WTC11 (cell line): Measurements from ENCODE around the gene PHF1. TPM values are rescaled to one million over a fixed set of nuclear protein-coding genes. Genes with fewer than 3 reads are reported as not detected.
A peak's percentile ranks its signal among the peaks of the same experiment; 100 is the strongest.
"Not testable (repeated sequence)": the region's sequence is repeated elsewhere in the genome, so short reads cannot be mapped to it uniquely, and the experiment has no call there.

Source experiments
- ATAC-seq: fragments of 200-7000 bp; cut with Tn5 transposase; 2 replicates; pipeline ENCODE4 v1.10.0; 2021; ENCODE audit warnings: mild to moderate bottlenecking, moderate library complexity
- Bru-seq: library from RNA; stranded (reverse); fragments of 400-500 nt; gene quantifications from one replicate; lab custom pipeline; 2021; lab: Mats Ljungman, UMichigan
- CTCF ChIA-PET: fragments of 300-600 bp; sonication (Branson Sonifier 250); formaldehyde crosslinking; loops from one replicate; lab custom pipeline; 2021; ENCODE audit warnings: antibody characterized with exemption; lab: Charles Lee
- POLR2A ChIA-PET: fragments of 350-600 bp; sonication (Branson Sonifier 250); formaldehyde crosslinking; loops from one replicate; lab custom pipeline; 2021; ENCODE audit warnings: antibody characterized with exemption; lab: Charles Lee
- DNase-seq: peaks from one replicate; pipeline ENCODE4 v3.0.0; 2021; ENCODE audit warnings: low spot score
- H3K27ac Mint-ChIP-seq: 2 replicates; pipeline ENCODE4 v1.8.0; 2021; ENCODE audit warnings: mixed read lengths
- H3K27me3 Mint-ChIP-seq: 2 replicates; pipeline ENCODE4 v1.8.0; 2021; ENCODE audit warnings: low read depth, mild to moderate bottlenecking, moderate library complexity, mixed read lengths
- H3K36me3 Mint-ChIP-seq: 2 replicates; pipeline ENCODE4 v1.8.0; 2021; ENCODE audit warnings: mixed read lengths
- H3K4me1 Mint-ChIP-seq: 2 replicates; pipeline ENCODE4 v1.8.0; 2022; ENCODE audit warnings: mixed read lengths
- H3K4me3 Mint-ChIP-seq: 2 replicates; pipeline ENCODE4 v1.8.0; 2021; ENCODE audit warnings: mild to moderate bottlenecking, moderate library complexity, mixed read lengths
- H3K9me3 Mint-ChIP-seq: 2 replicates; pipeline ENCODE4 v1.8.0; 2021; ENCODE audit warnings: mixed read lengths
- HMGXB4 ChIP-seq: sonication (generic); formaldehyde crosslinking; IDR thresholded peaks from 2 replicates; pipeline ENCODE4 v1.8.1; 2023; ENCODE audit warnings: mild to moderate bottlenecking, moderate library complexity, missing genetic modification reagents
- ZSCAN18 ChIP-seq: fragments of 250-450 bp; sonication (Bioruptor Pico); IDR thresholded peaks from 2 replicates; pipeline ENCODE4 v2.1.2; 2022; ENCODE audit warnings: mild to moderate bottlenecking, moderate library complexity
- long read RNA-seq, 3 experiments: library from RNA in 1 of 3; library from capped mRNA in 1 of 3; library from polyadenylated mRNA in 1 of 3; unstranded in 2 of 3; stranded (forward) in 1 of 3; transcript quantifications; one replicate each; pipeline ENCODE4 v2.0.0, GENCODE V29; 2021
- total RNA-seq: library from RNA; stranded (reverse); gene quantifications from 3 replicates; pipeline ENCODE4 v1.2.3, GENCODE V29; 2021
- TF ChIP-seq, protein P1 (sequence below): sonication (generic); formaldehyde crosslinking; IDR thresholded peaks from 2 replicates; pipeline ENCODE4 v1.8.1; 2022; ENCODE audit warnings: mild to moderate bottlenecking, moderate library complexity, missing genetic modification reagents

Gene PHF1
- 60.0 to 63.6 TPM (median 60.2 TPM) in 3 replicates for total RNA-seq
- Bru-seq, nascent RNA, result percentile 69 among the genes with signal in this experiment
- long read RNA-seq, experiment 1, transcript PHF1-202 (15 exons, 2,330 nt), result major isoform, 10 of 75 reads
- long read RNA-seq, experiment 1, partial matches to known transcripts, result 23 of 75 reads
- long read RNA-seq, experiment 1, other reads (novel, unspliced or antisense), result 40 of 75 reads
- long read RNA-seq, experiment 2, transcript PHF1-202 (15 exons, 2,330 nt), result major isoform, 11 of 44 reads
- long read RNA-seq, experiment 2, partial matches to known transcripts, result 11 of 44 reads
- long read RNA-seq, experiment 2, other reads (novel, unspliced or antisense), result 19 of 44 reads
- long read RNA-seq, experiment 3, partial matches to known transcripts, result 0 of 4 reads
- long read RNA-seq, experiment 3, other reads (novel, unspliced or antisense), result 3 of 4 reads

- Mint-ChIP-seq H3K9me3 (no peaks in the 10 kb centered on the region), H3K4me1 (peaks cover 29% of the 10 kb centered on the region), H3K27me3 (no peaks in the 10 kb centered on the region)
- CTCF ChIA-PET, result interaction anchor here (0.6 to 2.1 kb wide), 11 partner anchors 8 to 1548 kb away, joined by 3 to 17 read pairs (median 4); partner anchors contain the start of genes B3GALT4, NEU1, SYNGAP1 and ZBTB22
- ATAC-seq, result no peak; the same call in 1 of the 2 replicates
- DNase-seq, result peak; percentile 47
- TF ChIP-seq HMGXB4 (CRISPR knock-in tag), result peak; percentile 36; the same call in 1 of the 2 replicates
- TF ChIP-seq, protein P1, sequence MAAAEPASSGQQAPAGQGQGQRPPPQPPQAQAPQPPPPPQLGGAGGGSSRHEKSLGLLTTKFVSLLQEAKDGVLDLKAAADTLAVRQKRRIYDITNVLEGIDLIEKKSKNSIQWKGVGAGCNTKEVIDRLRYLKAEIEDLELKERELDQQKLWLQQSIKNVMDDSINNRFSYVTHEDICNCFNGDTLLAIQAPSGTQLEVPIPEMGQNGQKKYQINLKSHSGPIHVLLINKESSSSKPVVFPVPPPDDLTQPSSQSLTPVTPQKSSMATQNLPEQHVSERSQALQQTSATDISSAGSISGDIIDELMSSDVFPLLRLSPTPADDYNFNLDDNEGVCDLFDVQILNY, result 0 out of 2 replicates have a peak, but pooled peaks have one; percentile 7
- TF ChIP-seq ZSCAN18, result no peak
- TF ChIP-seq, all 79 proteins: peak for 2
- H3K36me3 Mint-ChIP-seq, result peaks cover 50% of the 10 kb centered on the region
- H3K4me3 Mint-ChIP-seq, result peak within 1 kb of the TSS; percentile 83
- H3K27ac Mint-ChIP-seq, result peak within 1 kb of the TSS; percentile 98
- POLR2A ChIA-PET, result interaction anchor here (0.6 to 1.8 kb wide), 7 partner anchors 14 to 29 kb away, joined by 3 to 10 read pairs (median 4); no protein-coding TSS in a partner anchor
These were observed at the start of gene PHF1 for GRCh38 chr6:33410711-33411631. TSS of gene PHF1 (plus strand) at chr6:33411014. CDS start at chr6:33412264, 1,250 bp downstream.

DNA sequence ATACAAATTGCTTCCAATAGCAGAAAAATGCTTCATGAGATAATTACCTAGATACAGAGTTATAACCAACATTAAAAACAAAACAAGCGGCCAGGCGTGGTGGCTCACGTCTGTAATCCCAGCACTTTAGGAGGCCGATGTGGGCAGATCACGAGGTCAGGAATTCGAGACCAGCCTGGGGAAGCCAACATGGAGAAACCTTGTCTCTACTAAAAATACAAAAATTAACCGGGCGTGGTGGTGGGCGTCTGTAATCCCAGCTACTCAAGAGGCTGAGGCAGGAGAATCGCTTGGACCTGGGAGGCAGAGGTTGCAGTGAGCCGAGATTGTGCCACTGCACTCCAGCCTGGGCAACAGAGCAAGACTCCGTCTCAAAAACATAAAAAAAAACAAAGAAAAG lies 47.3 kb upstream of the PHF1 start:
- H3K27ac Mint-ChIP-seq, H3K27me3 Mint-ChIP-seq, POLR2A ChIA-PET, H3K36me3 Mint-ChIP-seq, DNase-seq, ATAC-seq, H3K9me3 Mint-ChIP-seq, H3K4me3 Mint-ChIP-seq: not testable (repeated sequence)
- peaks cover 20% of the 10 kb centered on the region for H3K4me1 Mint-ChIP-seq
- CTCF ChIA-PET, result interaction anchor here (1.4 to 2.5 kb wide), 3 partner anchors 18 to 86 kb away, joined by 4 to 20 read pairs (median 5); partner anchors contain the start of gene B3GALT4

- Mint-ChIP-seq H3K4me1 (peaks cover 13% of the 10 kb centered on the region), H3K27ac (peak overlapping the region; percentile 92), H3K4me3 (peak overlapping the region; percentile 45)
- ATAC-seq (peak; percentile 97), DNase-seq (peak; percentile 39)
- ChIA-PET POLR2A (interaction anchor here (1.0 to 1.1 kb wide), 2 partner anchors 9 to 12 kb away, joined by 4 read pairs; no protein-coding TSS in a partner anchor), CTCF (interaction anchor here (0.9 to 2.5 kb wide), 11 partner anchors 10 to 347 kb away, joined by 3 to 20 read pairs (median 5); partner anchors contain the start of genes B3GALT4, CUTA and UQCC2)
- not testable (repeated sequence) for H3K9me3 Mint-ChIP-seq, H3K27me3 Mint-ChIP-seq, H3K36me3 Mint-ChIP-seq
These were observed 46.2 kb upstream of the PHF1 start for GRCh38 chr6:33364475-33365205.

GRCh38 chr6:33365206-33365971 lies 45.4 kb upstream of the PHF1 start:
- POLR2A ChIA-PET, H3K27ac Mint-ChIP-seq, H3K9me3 Mint-ChIP-seq, H3K36me3 Mint-ChIP-seq, H3K4me3 Mint-ChIP-seq, H3K27me3 Mint-ChIP-seq: not testable (repeated sequence)
- CTCF ChIA-PET, result interaction anchor here (0.8 to 2.5 kb wide), 8 partner anchors 9 to 68 kb away, joined by 3 to 20 read pairs (median 5); no protein-coding TSS in a partner anchor
- H3K4me1 Mint-ChIP-seq, result peaks cover 12% of the 10 kb centered on the region
- DNase-seq (peak; percentile 23), ATAC-seq (peak; percentile 67)
